HG03460 (cell line): ENCODE results near the gene DYNLT3.
A peak's percentile ranks its signal among the peaks of the same experiment; 100 is the strongest.

Experiments
- ATAC-seq: cut with Tn5 transposase; IDR thresholded peaks from one replicate; pipeline ENCODE4 v1.9.1; 2021; ENCODE audit not compliant: unreplicated experiment

The DYNLT3 gene, protein sequence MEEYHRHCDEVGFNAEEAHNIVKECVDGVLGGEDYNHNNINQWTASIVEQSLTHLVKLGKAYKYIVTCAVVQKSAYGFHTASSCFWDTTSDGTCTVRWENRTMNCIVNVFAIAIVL

GRCh38 chrX:37846934-37847732 lies at the start of gene DYNLT3:
Gene DYNLT3 (minus strand): TSS chrX:37847571. CDS start chrX:37847510, 61 bp downstream.
- peak; percentile 99 for ATAC-seq

DNA sequence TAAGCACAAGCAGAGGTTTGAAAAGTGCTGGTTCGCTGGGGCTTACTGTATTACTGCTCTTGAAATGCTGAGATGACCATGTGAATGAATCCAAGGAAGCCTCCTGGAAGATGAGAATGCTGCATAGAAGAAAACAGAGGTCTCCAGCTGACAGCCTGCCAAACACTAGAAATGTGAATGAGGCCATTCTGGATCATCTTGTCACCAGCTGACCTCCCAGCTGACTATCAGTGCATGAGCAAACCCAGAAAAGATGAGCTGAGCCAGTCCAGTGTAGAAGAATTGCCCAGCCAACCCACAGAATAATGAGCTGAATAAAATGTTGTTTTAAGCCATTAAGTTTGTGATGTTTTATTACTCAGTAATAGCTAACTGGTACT lies 49.1 kb upstream of the DYNLT3 start:
- no peak for ATAC-seq

- ATAC-seq: no peak
Observed at GRCh38 chrX:37895795-37896510, 48.6 kb upstream of the DYNLT3 start.

- no peak for ATAC-seq
Observed at GRCh38 chrX:37894725-37895124, 47.4 kb upstream of the DYNLT3 start.

DNA sequence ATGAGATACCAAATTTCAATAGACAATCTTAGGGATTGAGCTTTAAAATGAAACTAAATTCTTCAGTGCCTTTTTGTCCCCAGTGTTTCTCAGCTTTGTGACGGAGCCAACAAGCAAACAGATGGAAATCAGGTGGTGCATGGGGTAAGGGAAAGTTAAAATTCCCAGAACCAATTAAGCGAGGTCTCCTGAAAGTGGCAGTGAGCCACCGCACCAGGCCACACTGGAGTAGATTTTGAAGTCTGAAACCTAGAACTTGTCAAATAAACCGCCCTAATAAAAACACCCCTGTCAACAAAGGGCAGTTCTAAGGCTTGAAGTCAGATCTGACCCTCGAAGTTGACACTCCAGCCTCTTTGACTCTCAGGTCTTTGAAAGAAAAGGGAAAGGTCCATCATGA lies 40.6 kb upstream of the DYNLT3 start:
- ATAC-seq: no peak

DNA sequence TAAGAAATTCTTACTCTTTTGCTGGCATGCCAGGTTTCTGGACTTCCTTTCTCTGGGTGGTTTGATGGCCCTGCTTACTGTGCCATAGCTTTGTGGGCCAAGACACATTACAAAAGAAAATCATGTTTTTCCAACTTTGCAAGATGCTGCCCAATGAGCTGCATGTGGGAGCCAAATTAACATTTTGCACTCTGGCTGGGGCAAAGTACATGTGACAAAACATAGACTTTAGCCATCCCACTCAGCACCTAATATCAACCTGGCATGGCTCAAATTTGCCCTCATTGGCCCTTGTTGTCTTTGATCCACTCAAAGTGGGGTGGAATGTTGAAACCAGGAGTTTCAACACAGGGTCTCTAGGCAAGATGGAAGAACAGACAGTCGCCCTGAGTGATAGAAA lies 40.0 kb upstream of the DYNLT3 start:
- no peak for ATAC-seq

DNA sequence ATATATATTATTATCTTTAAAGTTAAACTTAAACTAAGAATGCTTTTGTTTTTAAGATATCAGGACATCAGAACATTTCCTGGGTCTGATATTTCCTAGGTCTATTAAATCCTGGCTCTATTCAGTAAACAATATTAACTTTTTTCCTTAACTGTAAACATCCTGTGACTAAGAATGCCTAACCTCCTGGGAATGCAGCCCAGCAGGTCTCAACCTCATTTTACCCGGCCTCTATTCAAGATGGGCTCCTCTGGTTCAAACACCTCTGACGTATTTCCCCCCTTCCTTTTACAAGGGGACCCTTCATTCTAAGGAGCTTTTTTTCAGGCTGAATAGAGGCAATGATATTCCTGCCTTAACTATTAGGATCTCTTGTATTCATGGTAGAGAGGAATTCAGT lies 35.8 kb upstream of the DYNLT3 start:
- ATAC-seq: no peak

DNA sequence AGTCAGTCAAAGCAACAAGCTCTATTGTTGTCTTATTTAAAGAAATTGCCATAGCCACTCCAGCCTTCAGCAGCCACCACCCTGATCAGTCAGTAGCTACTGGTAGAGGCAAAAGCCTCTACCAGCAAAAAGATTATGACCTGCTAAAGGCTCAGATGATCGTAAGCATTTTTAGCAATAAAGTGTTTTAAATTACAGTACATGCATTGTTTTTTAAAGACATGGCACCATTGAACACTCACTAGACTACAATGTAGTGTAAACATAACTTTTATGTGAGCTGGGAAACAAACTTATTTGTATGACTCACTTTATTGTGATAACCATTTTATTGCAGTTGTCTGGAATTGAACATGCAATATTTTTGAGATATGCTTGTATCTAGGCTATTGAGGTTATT lies 32.3 kb upstream of the DYNLT3 start:
- no peak for ATAC-seq

GRCh38 chrX:37876716-37877115 lies 29.3 kb upstream of the DYNLT3 start:
- no peak for ATAC-seq

DNA sequence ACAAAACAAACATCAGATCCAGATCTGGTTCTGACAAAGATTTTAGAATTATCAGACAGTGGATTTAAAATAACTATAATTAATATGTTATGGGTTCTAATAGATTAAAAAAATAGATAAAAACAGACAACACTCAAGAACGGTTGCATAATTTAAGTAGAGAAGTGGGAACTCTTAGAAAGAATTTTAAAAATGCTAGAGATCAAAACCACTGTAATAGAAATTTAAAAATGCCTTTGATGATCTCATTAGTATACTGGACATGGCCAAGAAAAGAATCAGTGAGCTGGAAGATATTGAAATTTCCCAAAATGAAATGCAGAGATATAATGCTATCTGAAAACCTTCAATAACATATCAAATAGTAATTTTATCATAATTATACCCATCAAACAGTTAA lies 28.3 kb upstream of the DYNLT3 start:
- no peak for ATAC-seq

- no peak for ATAC-seq
Observed at GRCh38 chrX:37873220-37873619, 25.8 kb upstream of the DYNLT3 start.

- ATAC-seq: no peak
Observed at GRCh38 chrX:37872303-37872655, 24.9 kb upstream of the DYNLT3 start.

- no peak for ATAC-seq
Observed at GRCh38 chrX:37871626-37872302, 24.4 kb upstream of the DYNLT3 start.

- no peak for ATAC-seq
Observed at GRCh38 chrX:37867536-37868153, 20.3 kb upstream of the DYNLT3 start.

- ATAC-seq: no peak
Observed at GRCh38 chrX:37863728-37864127, 16.4 kb upstream of the DYNLT3 start.

DNA sequence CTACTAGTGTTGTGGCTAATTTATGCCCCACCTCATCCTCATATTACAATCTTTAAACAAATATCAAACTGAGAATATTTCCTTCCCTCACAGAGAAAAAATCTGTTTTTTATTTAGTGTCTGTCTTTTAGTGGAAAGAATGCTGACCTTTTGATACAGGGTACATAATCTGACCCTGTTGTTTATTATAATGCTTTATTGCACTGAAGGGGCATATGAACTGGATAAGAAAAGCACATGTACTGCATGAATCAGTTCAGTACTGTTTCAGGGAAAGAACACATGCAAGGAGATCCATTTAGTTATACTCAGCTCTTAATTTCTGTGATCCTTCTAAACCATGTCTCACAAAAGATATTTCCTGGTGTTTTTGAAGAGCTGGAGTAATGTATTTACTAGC lies 15.5 kb upstream of the DYNLT3 start:
- ATAC-seq: no peak

DNA sequence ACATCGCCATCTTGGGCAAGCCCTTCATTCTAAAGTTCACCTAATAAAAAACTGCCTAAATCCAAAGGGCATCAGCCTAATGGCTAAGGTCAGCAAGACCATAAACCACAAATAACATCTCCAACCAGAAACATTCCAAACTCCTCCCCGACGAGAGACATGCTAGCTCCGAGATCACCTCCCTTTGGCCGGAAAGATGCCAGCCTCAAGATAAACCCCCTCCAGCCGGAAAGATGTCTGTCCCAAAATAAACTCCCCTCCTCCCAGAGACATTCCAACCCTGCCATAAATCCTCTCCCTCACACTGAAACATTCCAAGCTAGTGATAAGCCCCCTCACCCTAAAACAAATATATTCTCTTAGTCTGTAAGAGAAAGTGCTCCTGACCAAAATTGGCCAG lies 13.3 kb upstream of the DYNLT3 start:
- ATAC-seq: no peak

- ATAC-seq: no peak
Observed at GRCh38 chrX:37854748-37855147, 7.4 kb upstream of the DYNLT3 start.

GRCh38 chrX:37854148-37854547 lies 6.8 kb upstream of the DYNLT3 start:
- no peak for ATAC-seq

DNA sequence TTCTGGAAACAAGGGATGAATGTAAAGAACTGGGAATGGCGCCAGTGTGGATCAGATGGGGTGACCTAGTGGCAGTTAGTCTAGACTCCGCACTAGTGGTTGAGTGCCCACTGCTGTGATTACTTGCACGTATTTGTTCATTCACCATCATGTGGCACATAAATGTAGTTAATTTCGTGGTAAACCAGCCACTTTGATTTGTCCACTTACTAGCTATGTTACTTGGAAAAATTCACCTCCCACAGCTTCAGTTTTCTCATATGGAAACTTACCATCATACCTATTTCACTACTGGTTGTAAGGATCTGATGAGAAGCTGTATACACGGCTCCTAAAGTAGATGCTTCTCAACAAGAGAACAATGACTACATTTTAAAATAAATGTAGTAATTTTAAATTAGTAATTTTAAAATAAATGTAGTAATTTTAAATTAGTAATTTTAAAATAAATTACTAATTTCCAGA lies 394 bp upstream of the DYNLT3 start:
- no peak for ATAC-seq

- ATAC-seq: no peak
Observed at GRCh38 chrX:37846558-37846933, 825 bp downstream of the DYNLT3 start.
